Mammary epithelial cell (primary cell): Measurements from ENCODE around the gene MLLT10.

Experiments used
- CTCF ChIP-seq, 2 donors: IDR thresholded peaks in 1 of 2; conservative IDR thresholded peaks in 1 of 2; 2 replicates each; pipeline ENCODE4 v1.5.1; 2011 to 2012; ENCODE audit warnings: inconsistent platforms in 2 of 2, low read length in 2 of 2, mild to moderate bottlenecking in 2 of 2, control low read depth in 1 of 2, low read depth in 1 of 2; ENCODE audit not compliant: insufficient read depth in 1 of 2; ENCODE audit errors: extremely low read depth in 1 of 2
- EZH2 ChIP-seq: IDR thresholded peaks from 2 replicates; pipeline ENCODE4 v1.6.1; 2012; ENCODE audit warnings: low read length, inconsistent platforms, borderline replicate concordance

GRCh38 chr10:21719502-21719901 lies 185.5 kb downstream of the MLLT10 start:
- TF ChIP-seq CTCF (conservative IDR thresholded peaks at IDR 0.05 in 1 of 2, IDR thresholded peaks at IDR 0.05 in 1 of 2; ENCODE audit: extremely low read depth in 1 of 2, insufficient read depth in 1 of 2, low read depth in 1 of 2, low read length in 2 of 2) (no peak), EZH2 (no peak)
